OCI-M2 (cell line): ENCODE results near the gene FGFR3.

Source experiments
- DNase-seq: peaks from one replicate; lab custom pipeline; 2025; ENCODE audit not compliant: unreplicated experiment; lab: John Stamatoyannopoulos, UW

FGFR3 gene

DNA sequence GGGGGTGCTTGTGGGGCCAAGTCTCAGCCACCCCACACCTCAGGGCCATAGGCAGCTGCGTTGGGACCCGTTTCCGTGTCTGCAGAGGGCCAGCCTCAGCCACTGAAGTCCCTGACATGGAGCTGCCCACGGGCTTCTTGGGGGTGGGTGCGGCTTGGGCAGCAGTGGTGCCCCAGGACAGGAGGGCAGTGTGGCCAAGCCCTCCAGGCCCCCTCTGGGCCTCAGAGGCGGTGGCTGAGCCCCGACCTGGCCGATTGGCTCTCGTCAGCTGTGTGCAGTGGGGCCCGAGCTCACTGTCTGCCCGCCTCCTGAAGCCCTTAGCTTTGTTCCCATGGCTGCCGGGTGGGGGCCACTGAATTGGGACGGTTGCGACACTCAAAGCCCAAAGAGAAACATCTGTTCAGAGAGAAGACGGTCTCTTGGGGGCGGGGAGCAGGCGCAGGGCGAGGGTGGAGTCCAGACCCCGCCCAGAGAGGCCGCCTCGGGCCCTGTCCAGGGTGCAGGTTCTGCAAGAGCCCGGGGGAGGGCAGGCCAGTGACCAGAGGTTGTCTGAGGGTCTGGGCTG, 9.1 kb downstream of the FGFR3 start:
- no peak for DNase-seq

DNA sequence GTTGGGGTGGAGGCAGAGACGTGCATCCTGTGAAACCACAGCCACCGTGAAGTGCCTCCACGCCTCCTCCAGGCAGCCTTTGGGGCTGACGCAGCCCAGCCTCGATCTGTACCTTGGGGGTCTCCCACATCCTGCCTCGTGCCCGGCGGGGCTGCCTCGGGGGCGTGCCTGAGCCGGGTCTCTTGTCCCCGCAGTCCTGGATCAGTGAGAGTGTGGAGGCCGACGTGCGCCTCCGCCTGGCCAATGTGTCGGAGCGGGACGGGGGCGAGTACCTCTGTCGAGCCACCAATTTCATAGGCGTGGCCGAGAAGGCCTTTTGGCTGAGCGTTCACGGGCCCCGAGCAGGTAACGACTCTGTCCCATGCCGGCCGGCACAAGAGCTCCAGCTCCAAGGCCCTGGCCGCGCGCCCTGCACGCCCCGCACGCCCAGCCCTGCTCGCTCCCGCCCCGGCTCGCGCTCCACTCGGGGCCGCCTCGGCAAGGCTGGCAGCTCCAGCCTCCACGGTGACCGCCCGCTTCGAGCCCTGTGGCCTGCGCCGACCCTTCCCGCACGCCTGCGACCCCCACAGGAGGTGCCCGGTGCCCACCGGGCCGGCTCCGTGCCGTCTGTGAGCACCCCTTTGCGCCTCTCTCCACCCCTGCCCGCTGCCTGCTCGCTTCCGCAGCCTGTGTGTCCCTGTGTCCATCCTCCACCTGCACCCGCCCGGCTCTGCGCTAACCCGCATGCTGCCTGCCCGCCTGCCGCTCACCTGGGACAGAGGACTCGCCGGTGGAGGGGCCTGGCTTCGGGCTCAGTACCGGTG, 9.8 kb downstream of the FGFR3 start:
- DNase-seq: no peak

DNA sequence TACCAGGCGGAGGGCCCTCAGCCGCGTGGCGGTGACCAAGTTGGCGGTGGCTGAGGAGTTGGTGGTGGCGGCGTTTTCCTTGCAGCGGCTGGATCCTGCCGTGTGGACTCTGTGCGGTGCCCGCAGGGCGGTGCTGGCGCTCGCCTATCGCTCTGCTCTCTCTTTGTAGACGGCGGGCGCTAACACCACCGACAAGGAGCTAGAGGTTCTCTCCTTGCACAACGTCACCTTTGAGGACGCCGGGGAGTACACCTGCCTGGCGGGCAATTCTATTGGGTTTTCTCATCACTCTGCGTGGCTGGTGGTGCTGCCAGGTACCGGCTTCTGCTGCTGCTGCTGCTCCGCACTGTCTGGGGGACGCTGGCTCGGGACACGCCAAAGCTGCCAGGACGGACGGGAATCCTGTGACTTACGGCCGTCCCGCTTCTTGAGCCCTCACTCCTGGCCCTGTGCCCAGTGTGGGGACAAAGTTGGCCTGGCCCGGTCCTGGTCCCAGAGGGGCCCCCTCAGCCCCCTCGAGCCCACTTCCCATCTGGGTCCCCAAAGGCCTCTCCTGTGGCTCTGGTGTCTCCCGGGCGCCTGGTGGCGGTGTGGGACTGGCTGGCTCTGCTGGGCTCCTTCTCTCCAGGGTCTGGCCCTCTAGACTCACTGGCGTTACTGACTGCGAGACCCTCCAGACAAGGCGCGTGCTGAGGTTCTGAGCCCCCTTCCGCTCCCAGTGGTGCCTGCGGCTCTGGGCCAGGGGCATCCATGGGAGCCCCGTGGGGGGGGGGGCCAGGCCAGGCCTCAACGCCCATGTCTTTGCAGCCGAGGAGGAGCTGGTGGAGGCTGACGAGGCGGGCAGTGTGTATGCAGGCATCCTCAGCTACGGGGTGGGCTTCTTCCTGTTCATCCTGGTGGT, 10.7 kb downstream of the FGFR3 start:
- no peak for DNase-seq

DNA sequence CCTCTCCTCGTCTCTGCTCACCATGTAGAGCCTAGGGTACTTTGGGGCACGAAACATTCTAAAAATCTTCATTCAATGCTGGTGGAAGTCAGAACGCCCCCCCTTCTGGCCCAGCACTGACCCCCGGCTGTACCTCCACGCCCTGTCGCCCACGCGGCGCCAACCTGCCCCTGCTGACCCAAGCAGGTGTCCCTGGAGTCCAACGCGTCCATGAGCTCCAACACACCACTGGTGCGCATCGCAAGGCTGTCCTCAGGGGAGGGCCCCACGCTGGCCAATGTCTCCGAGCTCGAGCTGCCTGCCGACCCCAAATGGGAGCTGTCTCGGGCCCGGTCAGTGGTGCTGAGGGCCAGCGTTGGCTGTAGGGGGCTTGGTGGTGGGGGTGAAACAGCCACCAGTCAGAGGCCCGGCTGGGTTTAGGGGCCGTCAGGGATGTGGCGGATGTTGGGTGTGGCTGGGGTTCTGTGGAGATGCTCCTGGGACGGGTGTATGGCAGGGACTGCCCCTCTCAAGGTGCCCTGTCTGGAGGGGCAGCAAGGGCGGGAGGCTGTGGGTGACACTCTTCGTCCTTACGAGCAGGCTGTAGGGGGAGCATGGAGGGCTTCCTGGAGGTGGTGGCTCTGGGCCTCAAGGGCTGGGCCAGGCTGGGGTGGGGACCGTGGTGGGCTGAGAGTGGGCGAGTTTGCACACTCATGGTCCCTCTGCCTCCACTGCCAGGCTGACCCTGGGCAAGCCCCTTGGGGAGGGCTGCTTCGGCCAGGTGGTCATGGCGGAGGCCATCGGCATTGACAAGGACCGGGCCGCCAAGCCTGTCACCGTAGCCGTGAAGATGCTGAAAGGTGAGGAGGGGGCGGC, 11.8 kb downstream of the FGFR3 start:
- no peak for DNase-seq

DNA sequence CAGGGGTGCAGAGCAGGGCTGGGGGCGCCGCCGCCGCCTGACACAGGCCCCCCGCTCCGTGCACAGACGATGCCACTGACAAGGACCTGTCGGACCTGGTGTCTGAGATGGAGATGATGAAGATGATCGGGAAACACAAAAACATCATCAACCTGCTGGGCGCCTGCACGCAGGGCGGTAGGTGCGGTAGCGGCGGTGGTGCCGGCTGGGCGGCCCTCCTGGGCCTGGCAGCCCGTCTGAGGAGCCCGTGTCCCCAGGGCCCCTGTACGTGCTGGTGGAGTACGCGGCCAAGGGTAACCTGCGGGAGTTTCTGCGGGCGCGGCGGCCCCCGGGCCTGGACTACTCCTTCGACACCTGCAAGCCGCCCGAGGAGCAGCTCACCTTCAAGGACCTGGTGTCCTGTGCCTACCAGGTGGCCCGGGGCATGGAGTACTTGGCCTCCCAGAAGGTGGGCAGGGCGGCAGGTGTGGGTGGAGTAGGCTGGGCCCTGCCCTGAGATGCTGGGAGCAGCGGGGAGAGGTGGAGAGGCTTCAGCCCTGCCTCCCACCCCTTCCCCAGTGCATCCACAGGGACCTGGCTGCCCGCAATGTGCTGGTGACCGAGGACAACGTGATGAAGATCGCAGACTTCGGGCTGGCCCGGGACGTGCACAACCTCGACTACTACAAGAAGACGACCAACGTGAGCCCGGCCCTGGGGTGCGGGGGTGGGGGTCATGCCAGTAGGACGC, 12.6 kb downstream of the FGFR3 start:
- DNase-seq: no peak

DNA sequence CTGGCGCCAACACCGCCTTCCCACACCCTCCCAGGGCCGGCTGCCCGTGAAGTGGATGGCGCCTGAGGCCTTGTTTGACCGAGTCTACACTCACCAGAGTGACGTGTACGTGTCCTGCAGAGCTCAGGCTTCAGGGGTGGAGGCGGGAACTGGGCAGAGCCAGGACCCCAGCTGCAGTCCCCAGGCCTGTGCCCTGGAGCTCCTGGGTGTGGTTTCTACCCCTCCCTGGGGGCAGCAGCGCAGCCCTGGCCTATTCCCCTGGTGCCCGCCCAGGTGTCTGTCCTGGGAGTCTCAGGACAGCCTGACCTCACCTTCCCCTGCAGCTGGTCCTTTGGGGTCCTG, 13.1 kb downstream of the FGFR3 start:
- no peak for DNase-seq

DNA sequence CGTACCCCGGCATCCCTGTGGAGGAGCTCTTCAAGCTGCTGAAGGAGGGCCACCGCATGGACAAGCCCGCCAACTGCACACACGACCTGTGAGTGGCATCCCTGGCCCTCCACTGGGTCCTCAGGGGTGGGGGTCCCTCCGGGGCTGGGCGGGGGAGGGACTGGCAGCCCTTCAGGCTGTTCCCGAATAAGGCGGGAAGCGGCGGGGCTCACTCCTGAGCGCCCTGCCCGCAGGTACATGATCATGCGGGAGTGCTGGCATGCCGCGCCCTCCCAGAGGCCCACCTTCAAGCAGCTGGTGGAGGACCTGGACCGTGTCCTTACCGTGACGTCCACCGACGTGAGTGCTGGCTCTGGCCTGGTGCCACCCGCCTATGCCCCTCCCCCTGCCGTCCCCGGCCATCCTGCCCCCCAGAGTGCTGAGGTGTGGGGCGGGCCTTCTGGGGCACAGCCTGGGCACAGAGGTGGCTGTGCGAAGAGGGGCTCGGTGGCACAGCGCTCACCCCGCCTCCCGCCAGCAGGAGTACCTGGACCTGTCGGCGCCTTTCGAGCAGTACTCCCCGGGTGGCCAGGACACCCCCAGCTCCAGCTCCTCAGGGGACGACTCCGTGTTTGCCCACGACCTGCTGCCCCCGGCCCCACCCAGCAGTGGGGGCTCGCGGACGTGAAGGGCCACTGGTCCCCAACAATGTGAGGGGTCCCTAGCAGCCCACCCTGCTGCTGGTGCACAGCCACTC, 13.7 kb downstream of the FGFR3 start:
- DNase-seq: no peak

DNA sequence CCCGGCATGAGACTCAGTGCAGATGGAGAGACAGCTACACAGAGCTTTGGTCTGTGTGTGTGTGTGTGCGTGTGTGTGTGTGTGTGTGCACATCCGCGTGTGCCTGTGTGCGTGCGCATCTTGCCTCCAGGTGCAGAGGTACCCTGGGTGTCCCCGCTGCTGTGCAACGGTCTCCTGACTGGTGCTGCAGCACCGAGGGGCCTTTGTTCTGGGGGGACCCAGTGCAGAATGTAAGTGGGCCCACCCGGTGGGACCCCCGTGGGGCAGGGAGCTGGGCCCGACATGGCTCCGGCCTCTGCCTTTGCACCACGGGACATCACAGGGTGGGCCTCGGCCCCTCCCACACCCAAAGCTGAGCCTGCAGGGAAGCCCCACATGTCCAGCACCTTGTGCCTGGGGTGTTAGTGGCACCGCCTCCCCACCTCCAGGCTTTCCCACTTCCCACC, 14.3 kb downstream of the FGFR3 start:
- DNase-seq: no peak

DNA sequence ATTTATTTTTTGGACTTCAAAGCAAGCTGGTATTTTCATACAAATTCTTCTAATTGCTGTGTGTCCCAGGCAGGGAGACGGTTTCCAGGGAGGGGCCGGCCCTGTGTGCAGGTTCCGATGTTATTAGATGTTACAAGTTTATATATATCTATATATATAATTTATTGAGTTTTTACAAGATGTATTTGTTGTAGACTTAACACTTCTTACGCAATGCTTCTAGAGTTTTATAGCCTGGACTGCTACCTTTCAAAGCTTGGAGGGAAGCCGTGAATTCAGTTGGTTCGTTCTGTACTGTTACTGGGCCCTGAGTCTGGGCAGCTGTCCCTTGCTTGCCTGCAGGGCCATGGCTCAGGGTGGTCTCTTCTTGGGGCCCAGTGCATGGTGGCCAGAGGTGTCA, 15.3 kb downstream of the FGFR3 start:
- DNase-seq: no peak

DNA sequence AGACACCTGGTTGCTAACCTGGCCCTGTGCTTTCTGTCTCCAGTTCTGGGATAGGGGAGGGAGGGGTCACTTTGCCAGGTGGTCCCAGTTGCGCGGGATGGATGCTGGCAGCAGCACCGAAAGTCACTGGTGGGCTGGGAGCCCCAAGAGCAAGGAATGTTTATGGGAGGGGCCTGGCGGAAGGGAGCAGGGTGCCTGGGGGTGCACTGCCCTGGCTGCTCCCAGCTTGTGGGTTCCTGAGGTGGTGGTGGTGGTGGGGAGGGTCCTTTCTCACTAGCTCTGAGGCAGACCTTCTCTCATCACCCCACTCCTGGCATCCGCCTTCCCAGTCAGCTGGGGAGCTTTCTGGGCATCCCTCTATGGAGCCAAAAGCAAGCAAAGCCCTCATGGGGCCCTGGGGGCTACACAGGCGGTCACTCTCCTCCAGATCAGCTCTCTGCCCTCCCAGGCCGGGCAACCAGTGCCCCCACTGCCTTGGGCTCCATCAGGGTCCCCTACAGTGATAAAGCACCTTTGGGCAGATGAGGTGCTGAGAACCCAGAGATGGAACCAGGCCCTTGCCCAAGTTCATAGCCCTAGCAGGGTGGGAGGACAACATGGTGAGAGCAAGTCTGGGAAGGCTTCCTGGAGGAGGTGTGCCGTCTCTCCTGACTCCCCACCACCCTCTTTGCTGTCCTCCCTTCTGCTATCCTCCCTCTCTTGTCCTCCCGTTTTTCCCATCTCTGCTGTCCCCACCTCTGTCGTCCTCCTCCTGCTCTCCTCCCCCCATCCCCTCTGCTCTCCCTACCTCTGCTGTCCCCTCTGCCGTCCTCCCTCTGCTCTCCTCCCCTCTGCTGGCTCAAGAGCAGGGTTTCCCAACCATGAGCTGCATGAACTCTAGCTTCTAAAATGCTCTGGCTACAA, 16.0 kb downstream of the FGFR3 start:
- no peak for DNase-seq

DNA sequence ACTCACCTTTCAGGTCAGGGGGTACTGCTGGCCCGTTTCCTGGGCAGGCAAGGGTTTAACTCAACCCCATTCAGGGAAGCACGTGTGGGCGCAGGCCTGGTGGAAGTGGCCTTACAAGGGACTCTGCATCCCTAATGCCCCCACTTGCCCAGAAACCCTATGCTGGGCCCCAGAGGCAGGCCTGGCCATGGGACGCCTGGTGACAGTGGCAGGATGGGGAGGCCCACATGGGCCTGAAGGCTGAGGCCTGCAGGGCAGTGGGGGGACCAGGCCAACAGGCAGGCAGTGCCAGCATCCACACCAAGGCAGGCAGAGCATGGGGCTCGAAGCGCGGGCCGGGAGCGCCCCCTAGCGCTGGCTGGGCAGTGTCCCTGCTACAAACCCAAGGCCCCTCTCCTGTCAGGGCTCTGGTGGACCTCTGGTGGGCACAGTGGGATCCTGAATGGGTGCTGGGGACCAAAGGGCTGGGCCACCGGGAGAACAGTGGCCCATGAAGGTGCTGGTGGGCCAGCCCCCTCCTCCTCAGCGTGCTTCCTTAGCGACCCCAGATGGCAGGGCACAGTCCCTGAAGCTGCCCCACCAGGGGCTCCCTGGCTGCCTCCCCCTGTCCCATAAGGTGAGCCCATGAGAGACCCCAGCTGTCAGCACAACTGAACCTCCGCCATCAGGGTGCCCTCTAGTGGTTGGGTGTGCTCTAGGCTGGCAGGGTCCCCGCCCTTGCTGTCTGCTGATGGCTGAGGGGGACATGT, 16.8 kb downstream of the FGFR3 start:
- peak; percentile 40 for DNase-seq

DNA sequence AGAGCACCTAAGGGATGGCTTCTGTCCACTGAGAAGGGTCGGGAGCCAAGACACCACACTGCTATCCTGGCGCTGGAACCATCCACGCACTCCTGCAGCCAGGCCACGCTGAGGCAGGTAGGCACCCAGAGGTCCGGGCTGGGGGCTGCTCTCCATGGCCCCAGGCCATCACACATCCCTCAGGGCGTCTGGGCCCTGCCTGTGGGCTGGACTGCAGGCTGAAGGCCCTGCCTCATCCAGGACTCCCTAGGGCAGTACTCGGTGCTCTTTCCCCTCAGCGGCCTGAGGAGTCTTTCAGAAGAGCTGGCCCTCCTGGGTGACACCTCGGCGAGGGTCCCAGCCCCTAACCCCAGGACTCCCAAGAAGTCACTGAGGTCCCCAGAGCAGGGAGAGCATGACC, 17.7 kb downstream of the FGFR3 start:
- DNase-seq: no peak

DNA sequence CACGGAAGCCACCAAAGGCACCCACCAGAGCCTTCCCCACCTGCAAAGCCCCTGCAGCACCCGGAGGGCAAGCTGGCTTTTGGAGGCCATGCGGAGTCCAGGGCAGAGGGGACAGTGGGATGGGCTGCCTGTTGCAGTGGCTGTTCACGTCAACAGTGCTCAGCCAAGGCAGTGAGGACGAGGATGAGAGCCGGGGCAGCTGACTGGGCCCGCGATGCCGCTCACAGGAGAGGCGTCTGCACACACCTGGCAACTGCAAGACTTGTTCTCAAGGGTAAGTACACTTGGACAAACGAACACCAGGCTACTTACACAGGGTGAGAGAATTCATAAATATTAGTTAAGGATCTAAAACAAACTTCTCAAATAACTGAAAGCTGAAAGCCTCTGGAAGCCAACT, 19.6 kb downstream of the FGFR3 start:
- no peak for DNase-seq

DNA sequence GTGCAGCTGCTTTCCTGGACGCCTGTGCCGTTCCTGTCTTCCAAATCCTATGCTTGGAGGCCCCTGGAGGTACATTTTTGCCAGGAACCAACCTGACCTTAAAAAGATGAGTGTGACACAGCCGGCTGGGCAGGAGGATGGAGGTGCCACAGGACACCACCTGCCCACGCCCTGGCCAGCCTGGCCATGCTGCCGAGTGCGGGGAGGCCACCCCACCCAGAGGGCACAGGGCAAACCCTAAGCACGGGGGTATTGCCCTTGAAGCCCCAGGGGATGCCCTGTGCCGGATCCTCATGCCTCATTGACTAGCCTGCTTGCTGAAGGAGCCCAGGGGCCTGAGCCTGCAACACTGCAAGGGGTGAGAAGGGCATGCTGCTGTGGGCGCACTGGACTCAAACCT, 20.1 kb downstream of the FGFR3 start:
- DNase-seq: no peak

DNA sequence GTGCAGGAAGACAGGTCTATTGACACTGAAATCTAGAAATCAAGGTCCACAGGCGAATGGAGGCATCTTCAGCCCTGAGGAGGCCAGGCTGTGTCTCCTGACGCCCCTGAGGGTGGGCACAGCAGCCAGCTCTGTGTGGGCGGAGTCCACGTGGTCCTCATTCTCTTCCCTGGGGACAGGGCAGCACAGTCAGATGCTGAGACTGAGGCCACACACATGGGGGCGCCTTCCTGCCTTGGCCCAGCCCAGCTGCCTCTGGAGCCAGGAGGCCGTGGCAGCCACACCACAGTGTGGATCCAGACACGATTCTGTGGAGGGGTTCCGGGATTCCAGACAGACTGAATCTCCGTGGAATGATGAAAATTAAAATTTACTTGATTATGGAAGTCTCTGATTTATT, 20.8 kb downstream of the FGFR3 start:
- DNase-seq: no peak

DNA sequence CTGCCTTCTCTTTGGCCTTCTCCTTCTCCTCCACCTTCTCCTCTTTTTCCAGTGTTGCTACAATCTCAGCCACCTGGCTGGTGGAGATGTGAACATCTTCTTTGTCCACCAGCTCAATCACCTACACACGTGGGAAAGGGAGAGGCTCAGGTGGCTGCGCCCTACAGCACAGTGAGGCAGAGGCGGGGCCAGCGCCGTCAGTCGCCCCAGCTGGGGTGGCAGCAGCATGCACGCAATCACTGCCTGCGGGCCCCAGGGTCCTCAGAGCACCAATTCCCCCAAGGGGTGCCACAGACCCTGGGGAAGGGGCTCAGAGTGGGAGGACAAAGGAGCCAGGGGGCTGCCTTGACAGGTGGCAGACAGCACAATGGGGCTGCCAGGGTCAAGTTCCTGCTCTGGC, 21.4 kb downstream of the FGFR3 start:
- DNase-seq: no peak

DNA sequence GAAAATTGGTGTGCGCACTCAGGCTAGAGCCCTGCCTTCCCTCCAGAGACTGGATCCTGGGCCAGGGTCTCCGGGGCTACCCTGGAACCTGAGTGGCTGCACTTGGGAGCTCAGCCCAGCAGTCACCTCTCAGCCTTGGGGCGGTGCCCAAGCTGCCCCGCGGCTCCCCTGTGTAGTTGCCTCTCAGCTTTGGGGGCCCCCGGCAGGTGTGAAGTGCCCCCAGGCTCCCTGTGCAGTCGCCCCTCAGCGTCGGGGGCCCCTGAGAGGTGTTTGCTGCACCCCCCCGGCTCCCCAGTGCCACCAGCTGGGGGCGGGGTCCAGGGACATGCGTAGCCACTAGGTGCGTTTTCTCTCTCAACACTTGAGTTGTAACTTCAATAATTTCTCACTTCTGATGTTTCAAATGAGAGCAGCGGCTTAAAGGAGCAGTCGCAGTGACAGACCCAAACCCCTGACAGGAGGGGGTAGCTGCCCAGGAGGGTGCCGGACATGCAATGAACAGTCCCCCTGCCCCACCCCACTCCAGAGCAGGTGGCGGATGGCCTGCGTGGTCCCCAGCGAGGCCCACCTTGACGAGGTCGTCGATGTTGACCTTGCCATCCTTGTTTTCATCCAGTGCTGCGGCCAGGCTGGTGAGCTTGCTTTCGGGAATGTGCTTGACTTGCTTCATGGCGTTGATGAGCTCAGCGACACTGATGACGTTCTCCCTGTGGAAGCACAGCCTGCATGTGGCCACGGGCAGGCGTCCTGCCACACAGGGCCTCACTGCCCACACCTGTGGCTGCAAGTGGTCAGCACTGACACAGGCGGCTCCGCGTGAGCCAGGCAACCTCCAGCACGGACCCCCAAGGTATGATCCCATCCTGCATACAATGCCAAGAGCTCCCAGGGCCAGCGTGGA, 22.3 kb downstream of the FGFR3 start:
- DNase-seq: no peak
